Measurements from ENCODE around the gene PLCB4.

PLCB4 gene

DNA sequence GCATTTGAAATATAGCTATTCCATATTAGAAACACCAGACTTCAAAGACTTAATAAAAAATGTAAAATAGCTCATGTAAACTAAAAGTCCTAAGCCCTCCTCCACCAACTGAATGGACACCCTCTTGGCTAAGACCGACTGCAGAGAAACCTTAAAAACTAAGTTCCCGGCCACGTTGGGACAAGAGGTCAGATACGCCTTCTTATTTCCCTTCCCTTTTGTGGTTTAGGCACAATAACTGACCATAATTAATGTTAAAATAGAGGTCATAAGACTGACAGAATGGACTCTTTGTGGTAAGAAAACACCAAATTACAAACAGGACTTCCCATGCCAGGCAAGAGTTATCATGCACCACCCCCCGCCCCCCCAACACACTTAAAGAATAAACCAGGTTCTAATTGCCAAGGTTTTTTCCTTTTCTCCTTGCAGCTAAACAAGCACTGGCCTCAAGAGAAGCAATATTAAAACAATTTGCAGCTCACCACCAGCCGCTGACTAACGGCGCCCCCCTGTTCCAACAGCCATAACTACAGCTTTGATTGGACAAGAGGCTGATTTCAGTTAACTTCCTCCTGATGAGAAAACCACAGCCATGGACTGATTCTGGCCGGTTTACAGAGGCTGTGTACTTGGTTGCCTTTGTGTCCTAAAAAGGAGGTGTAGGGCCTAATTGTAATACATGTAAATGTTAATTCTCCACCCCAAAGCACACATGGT lies 434.8 kb downstream of the PLCB4 start:
- DNase-seq, result no peak

- no peak for DNase-seq
Observed at GRCh38 chr20:9506280-9506821, 437.5 kb downstream of the PLCB4 start.

DNA sequence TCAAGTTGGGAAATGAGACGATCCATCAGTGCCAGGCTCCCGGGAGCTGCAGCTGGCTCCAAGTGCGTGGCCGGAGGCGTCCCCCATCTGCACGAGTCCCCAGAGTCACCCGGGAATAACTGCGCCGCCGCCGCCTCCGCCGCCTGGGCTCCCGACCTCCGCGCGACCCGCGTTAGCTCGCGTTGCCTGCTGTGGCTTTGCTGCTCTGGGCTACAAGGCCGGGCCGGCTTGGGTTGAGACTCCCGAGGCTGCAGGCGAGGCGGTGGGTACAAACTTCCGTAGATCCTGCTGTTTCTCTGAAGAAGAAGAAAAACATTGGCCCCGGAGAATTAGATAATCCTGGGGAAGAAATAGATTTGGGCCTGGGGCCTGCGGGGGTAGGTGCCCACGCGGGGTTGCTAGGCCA lies 438.1 kb downstream of the PLCB4 start:
- DNase-seq, result no peak

DNA sequence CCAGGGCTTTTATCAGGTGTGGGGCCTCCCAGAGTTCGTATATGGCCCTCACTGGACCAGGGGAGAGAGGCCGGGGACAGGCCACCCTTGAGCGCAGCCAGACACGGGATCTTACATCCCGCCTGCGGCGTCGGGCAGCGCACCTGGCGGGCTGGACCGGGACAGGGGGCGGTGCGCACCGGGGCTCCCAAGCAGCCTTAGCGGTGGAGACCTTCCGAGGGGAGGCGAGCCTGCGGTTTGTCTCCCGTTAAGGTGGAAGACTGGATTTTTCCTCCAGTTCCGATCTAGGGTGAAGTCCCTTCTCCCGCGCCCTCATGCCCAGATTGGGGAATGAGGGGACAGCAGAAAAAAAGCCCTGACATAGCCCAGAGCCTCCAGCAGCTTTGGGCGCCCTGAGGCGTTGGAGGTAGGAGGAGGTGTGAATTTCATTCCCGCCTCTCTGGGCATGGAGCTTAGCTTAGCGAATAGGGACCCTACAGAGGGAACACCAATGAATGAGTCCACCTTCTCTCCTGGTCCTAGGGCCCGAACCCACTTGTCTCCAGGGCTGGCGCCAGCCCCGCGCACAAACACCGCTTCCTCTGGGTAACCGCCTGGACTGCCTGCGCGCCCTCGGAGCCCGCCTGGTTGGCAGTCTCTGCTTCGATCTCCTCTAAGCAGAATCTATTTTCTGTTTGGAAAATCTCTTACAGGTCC lies 438.8 kb downstream of the PLCB4 start:
- no peak for DNase-seq

GRCh38 chr20:9508240-9508661 lies 439.4 kb downstream of the PLCB4 start:
- DNase-seq, result no peak

GRCh38 chr20:9508696-9509178 lies 439.9 kb downstream of the PLCB4 start:
- DNase-seq, result no peak

DNA sequence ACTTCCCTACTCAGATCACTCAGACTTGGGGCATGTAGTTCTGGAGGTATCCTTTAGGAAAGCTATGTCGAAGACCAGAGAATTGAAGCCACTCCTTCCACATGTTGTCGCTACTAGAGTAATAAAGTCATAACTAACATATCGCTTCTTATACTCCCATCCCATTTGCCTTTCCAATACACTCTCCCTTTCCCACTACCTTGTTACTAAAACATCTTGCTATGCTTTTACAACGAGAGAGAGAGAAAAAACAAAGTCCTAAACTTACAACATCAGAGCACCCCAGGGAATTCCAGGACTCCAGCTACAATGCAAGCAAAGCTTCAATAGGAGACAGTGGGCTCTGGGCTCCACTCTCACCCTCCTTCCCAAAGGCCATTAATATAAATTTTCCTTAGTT lies 440.4 kb downstream of the PLCB4 start:
- no peak for DNase-seq

DNA sequence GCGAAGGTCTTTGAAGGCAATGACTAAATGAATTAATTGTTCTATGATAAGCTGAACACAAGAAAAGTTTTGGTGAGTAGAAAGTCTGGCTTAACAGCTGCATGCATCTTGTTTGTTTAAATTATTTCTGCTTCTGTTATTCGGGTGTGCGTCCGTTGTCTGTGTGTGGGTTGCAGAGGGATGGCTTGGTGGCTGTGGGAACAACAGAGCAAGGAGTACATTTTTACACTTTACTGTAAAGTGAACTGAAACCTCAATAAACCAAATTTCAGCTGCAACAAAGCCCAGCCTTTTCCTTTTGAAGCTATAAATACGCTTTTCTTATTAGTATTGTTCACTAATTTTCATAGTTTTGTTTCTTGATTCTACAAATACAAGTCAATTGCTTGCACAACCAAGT lies 442.0 kb downstream of the PLCB4 start:
- no peak for DNase-seq

DNA sequence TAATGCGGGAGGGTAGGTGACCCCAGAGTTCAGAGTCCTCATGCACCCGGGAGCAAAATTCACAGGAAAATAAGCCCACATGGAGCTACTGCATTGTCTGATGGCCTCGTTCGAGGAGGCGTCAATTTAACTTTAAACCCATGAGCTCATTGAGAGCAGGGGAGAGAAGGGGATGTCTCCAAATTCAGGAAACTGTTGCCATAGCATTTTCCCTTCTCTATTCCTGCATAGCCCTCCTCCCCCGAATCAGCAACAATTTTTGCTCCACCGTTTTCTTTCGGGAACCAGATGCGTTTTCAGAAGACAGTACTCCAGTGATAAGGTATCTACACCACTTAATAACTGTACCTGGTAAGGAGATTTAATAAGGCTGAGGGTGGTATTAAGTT lies 445.2 kb downstream of the PLCB4 start:
- DNase-seq, result no peak

GRCh38 chr20:9514461-9515213 lies 445.8 kb downstream of the PLCB4 start, which contains the start of gene LAMP5:
Gene LAMP5, plus strand, starts transcription at chr20:9514590. Its CDS starts 263 bp downstream, at chr20:9514853.
- no peak for DNase-seq

DNA sequence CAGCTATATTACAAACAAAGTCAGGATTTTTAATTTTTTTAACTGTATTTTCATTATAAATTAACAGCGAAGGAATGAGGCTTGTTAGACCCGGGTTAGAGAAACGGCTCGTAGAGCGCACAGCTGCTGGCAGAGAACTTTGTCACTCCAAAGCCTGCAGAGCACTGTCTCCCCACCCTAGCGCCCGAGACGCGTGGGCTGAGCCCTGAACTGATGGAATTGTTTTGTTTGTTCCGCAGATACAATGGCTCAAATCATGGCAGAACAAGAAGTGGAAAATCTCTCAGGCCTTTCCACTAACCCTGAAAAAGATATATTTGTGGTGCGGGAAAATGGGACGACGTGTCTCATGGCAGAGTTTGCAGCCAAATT lies 446.3 kb downstream of the PLCB4 start:
- DNase-seq, result no peak

DNA sequence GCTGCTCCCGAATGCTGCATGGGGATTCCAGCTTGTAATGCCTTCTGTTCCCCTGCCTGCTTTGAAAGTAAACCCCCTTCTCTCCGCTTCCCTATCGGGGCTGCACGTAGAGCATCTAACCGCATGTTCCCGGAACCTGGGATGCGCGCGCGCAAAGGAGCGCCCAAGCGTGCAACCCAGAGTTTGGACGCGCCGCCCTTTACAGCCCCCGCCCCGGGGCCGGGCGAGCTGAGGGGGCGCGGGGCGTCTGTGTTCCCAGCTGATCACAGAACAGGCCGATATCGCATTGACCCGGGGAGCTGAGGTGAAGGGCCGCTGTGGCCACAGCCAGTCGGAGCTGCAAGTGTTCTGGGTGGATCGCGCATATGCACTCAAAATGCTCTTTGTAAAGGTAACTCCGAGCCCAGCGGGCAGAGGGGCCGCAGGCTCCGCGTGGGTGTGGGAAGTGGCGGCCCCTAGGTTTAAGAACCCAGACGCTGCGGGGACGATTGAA lies 446.9 kb downstream of the PLCB4 start:
- no peak for DNase-seq

- no peak for DNase-seq
Observed at GRCh38 chr20:9516234-9516871, 447.5 kb downstream of the PLCB4 start.

DNA sequence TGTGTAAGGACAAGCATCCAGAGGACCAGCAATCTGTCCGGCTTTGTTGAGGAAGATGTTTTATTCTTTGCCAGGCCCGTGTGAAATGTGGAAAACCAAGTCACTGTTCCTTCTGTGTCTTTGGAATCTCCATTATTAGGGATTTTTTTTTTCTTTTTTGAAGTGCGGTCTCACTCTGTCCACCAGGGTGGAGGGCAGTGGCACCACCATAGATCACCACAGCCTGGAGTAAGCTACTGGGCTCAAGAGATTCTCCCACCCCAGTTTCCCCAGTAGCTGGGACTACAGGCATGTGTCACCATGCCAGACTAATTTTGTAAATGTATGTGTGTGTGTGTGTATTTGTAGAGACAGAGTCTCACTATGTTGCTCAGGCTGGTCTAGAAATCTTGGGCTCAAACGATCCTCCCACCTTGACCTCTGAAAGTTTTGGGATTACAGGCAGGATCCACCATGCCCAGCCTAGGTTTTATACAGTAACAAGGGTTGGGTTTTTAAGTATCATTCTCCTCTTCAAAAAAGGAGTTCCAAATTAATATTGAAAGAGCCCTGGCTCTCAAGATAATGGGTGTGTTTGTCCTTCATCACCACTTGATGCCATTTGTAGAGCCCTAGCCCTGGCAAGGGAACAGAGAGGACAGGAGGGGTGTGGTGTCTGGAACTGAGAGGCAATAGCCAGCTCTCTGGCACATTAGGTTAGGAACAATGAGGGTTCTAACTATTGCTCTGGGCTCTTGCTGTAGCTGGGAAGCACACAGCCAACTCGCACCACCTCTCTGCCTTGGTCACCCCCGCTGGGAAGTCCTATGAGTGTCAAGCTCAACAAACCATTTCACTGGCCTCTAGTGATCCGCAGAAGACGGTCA lies 448.6 kb downstream of the PLCB4 start:
- DNase-seq, result no peak

GRCh38 chr20:9518576-9519175 lies 449.8 kb downstream of the PLCB4 start:
- no peak for DNase-seq

DNA sequence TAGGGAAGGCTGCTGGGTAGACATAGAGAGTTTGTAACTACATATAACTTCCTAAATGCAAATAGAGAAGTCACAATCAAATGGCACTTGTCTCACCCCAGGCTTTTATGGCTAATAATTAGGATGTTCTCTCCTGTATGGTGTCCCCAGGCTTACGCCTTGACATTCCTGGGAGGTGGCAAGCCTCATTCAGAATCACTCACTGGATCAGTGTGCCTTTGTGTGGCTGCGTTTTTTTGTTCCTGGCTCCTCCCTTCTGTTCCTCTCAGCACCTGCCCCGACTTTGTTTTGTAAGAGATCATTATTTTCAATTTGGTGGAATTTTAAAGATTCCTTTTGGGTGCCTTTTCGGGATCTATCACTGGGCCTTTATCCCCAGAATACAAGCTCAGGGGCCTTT lies 451.2 kb downstream of the PLCB4 start:
- no peak for DNase-seq

GRCh38 chr20:9523636-9524035 lies 454.7 kb downstream of the PLCB4 start:
- DNase-seq, result no peak
